GM23248 (cell line): Measurements from ENCODE around the gene TNP2. TPM values are rescaled to one million over a fixed set of nuclear protein-coding genes. Genes with fewer than 3 reads are reported as not detected.

Experiments
- DNase-seq: peaks from one replicate; pipeline ENCODE4 v3.0.0-alpha.2; 2015
- H2AFZ ChIP-seq: fragments of 200-600 bp; sonication (generic); 2 replicates; pipeline ENCODE4 v1.6.1; 2016; ENCODE audit warnings: antibody characterized with exemption
- H3F3A ChIP-seq: fragments of 200-600 bp; sonication (generic); 2 replicates; pipeline ENCODE4 v1.6.1; 2016; ENCODE audit warnings: mild to moderate bottlenecking, antibody characterized with exemption, mixed run types; ENCODE audit not compliant: insufficient read depth
- H3K27ac ChIP-seq: fragments of 200-600 bp; sonication (generic); 2 replicates; pipeline ENCODE4 v1.5.1; 2016; ENCODE audit warnings: mild to moderate bottlenecking
- H3K27me3 ChIP-seq: fragments of 200-600 bp; sonication (generic); replicated peaks from 2 replicates; pipeline ENCODE4 v1.6.1; 2016; ENCODE audit warnings: mild to moderate bottlenecking; ENCODE audit not compliant: insufficient read depth
- H3K36me3 ChIP-seq: fragments of 200-600 bp; sonication (generic); 2 replicates; pipeline ENCODE4 v1.6.1; 2016; ENCODE audit warnings: low read depth, mild to moderate bottlenecking
- H3K4me1 ChIP-seq: fragments of 200-600 bp; sonication (generic); 2 replicates; pipeline ENCODE4 v1.6.1; 2016; ENCODE audit warnings: mild to moderate bottlenecking; ENCODE audit not compliant: insufficient read depth
- H3K4me2 ChIP-seq: fragments of 200-600 bp; sonication (generic); one replicate; pipeline ENCODE4 v1.6.1; 2016; ENCODE audit warnings: mild to moderate bottlenecking; ENCODE audit not compliant: unreplicated experiment
- H3K4me3 ChIP-seq: fragments of 200-600 bp; sonication (generic); 2 replicates; pipeline ENCODE4 v1.5.1; 2016; ENCODE audit warnings: mild to moderate bottlenecking
- H3K79me2 ChIP-seq: fragments of 200-600 bp; sonication (generic); 2 replicates; pipeline ENCODE4 v1.6.1; 2016; ENCODE audit warnings: mild to moderate bottlenecking; ENCODE audit not compliant: insufficient read depth
- H3K9ac ChIP-seq: fragments of 200-600 bp; sonication (generic); 2 replicates; pipeline ENCODE4 v1.6.1; 2016; ENCODE audit warnings: mild to moderate bottlenecking
- H3K9me2 ChIP-seq: fragments of 200-600 bp; sonication (generic); 2 replicates; pipeline ENCODE4 v1.6.1; 2016; ENCODE audit warnings: mixed run types, mild to moderate bottlenecking, moderate library complexity; ENCODE audit not compliant: insufficient read depth
- H3K9me3 ChIP-seq: fragments of 200-600 bp; sonication (generic); one replicate; pipeline ENCODE4 v1.6.1; 2017; ENCODE audit warnings: low read depth
- H4K20me1 ChIP-seq: fragments of 200-600 bp; sonication (generic); 2 replicates; pipeline ENCODE4 v1.6.0; 2016; ENCODE audit not compliant: insufficient read depth
- EZH2 ChIP-seq: fragments of 200-600 bp; sonication (generic); IDR thresholded peaks from 2 replicates; pipeline ENCODE4 v1.6.1; 2018; ENCODE audit warnings: antibody characterized with exemption, mild to moderate bottlenecking; ENCODE audit not compliant: insufficient read depth, poor library complexity, severe bottlenecking
- EZH2phosphoT487 ChIP-seq: fragments of 200-600 bp; sonication (generic); IDR thresholded peaks from 2 replicates; pipeline ENCODE4 v1.6.1; 2018; ENCODE audit warnings: antibody characterized with exemption, moderate library complexity, mild to moderate bottlenecking, low read depth; ENCODE audit not compliant: insufficient read depth
- WGBS, 2 experiments: methylation state at CpG; one replicate each; pipeline ENCODE4 v1.1.6; 2015 to 2017; ENCODE audit warnings: low lambda C conversion rate in 2 of 2, low coverage in 1 of 2; ENCODE audit errors: missing lambda C conversion rate in 2 of 2; 5-methylcytosine and 5-hydroxymethylcytosine counted together
- in situ Hi-C: fragments of 300-500 bp; cut with MboI; formaldehyde crosslinking; loops from 2 replicates; pipeline ENCODE4 v1.15.0; 2020
- polyA plus RNA-seq: library from polyadenylated mRNA; unstranded; fragments of >200 nt; fragmentation: Nextera tagmentation; extraction: Ambion mirVana; gene quantifications from 2 replicates; pipeline ENCODE4 v1.2.1, GENCODE V29; 2016
- total RNA-seq: library from RNA; depleted of rRNA; stranded (reverse); fragments of >200 nt; shearing (Covaris generic); gene quantifications from 2 replicates; pipeline ENCODE4 v1.2.3, GENCODE V29; 2014

Gene TNP2
- total and polyA plus RNA-seq, 2 experiments from 2014 or later = not detected

- Histone ChIP-seq H2AFZ (no peak overlapping the region), H4K20me1 (no peaks in the 10 kb centered on the region), H3K4me1 (no peaks in the 10 kb centered on the region), H3K4me2 (no peak overlapping the region), H3K9me2 (no peaks in the 10 kb centered on the region), H3K9ac (no peak overlapping the region), H3K36me3 (no peaks in the 10 kb centered on the region), H3F3A (no peaks in the 10 kb centered on the region), H3K79me2 (no peaks in the 10 kb centered on the region), H3K4me3 (no peak overlapping the region), H3K9me3 (no peaks in the 10 kb centered on the region), H3K27me3 (no peaks in the 10 kb centered on the region; the same call in 1 of the 2 replicates), H3K27ac (no peak overlapping the region)
- TF ChIP-seq EZH2 (no peak), EZH2phosphoT487 (no peak)
- no peak for DNase-seq
- in situ Hi-C loops = no loop called here
- 93 to 94% methylated on average over 2 of the region's 2 CpGs for WGBS, 2 experiments
These were observed 20.1 kb upstream of the TNP2 start for GRCh38 chr16:11289202-11289601.

- Histone ChIP-seq H3K4me3 (no peak overlapping the region), H3K4me1 (no peaks in the 10 kb centered on the region), H3K27me3 (no peaks in the 10 kb centered on the region), H2AFZ (no peak overlapping the region), H3F3A (no peaks in the 10 kb centered on the region), H3K9ac (no peak overlapping the region), H3K9me2 (no peaks in the 10 kb centered on the region), H3K36me3 (no peaks in the 10 kb centered on the region), H3K4me2 (no peak overlapping the region), H4K20me1 (no peaks in the 10 kb centered on the region), H3K79me2 (no peaks in the 10 kb centered on the region), H3K27ac (no peak overlapping the region), H3K9me3 (no peaks in the 10 kb centered on the region)
- TF ChIP-seq EZH2 (no peak), EZH2phosphoT487 (no peak)
- WGBS, 2 experiments = 46 to 55% methylated on average over 2 of the region's 2 CpGs
- DNase-seq = no peak
- in situ Hi-C loops = no loop called here
These were observed 16.7 kb upstream of the TNP2 start for GRCh38 chr16:11285842-11286241.

GRCh38 chr16:11283820-11284248 lies 14.7 kb upstream of the TNP2 start:
- Histone ChIP-seq H3F3A (no peaks in the 10 kb centered on the region), H3K4me2 (no peak overlapping the region), H3K9ac (no peak overlapping the region), H3K9me3 (no peaks in the 10 kb centered on the region), H3K9me2 (no peaks in the 10 kb centered on the region), H2AFZ (no peak overlapping the region), H4K20me1 (no peaks in the 10 kb centered on the region), H3K79me2 (no peaks in the 10 kb centered on the region), H3K27me3 (no peaks in the 10 kb centered on the region), H3K4me1 (no peaks in the 10 kb centered on the region), H3K27ac (no peak overlapping the region), H3K36me3 (no peaks in the 10 kb centered on the region), H3K4me3 (no peak overlapping the region)
- WGBS, 2 experiments = 44 to 46% methylated on average over 4 of the region's 4 CpGs
- TF ChIP-seq EZH2 = no peak
- TF ChIP-seq EZH2phosphoT487 = no peak
- peak; percentile 29 for DNase-seq
- in situ Hi-C loops = no loop called here

- no peaks in the 10 kb centered on the region for H4K20me1 ChIP-seq
- H3K4me2 ChIP-seq = no peak within 1 kb of the TSS
- H3K27ac ChIP-seq = no peak within 1 kb of the TSS
- no peaks in the 10 kb centered on the region for H3K9me3 ChIP-seq
- no peak within 1 kb of the TSS for H2AFZ ChIP-seq
- no peak for DNase-seq
- no peaks in the 10 kb centered on the region for H3F3A ChIP-seq
- H3K4me3 ChIP-seq = no peak within 1 kb of the TSS
- TF ChIP-seq EZH2phosphoT487 (no peak), EZH2 (no peak)
- H3K9ac ChIP-seq = no peak within 1 kb of the TSS
- no peaks in the 10 kb centered on the region for H3K79me2 ChIP-seq
- no peaks in the 10 kb centered on the region for H3K36me3 ChIP-seq
- 77 to 82% methylated on average over 18 to 25 of the region's 25 CpGs for WGBS, 2 experiments
- no peaks in the 10 kb centered on the region for H3K4me1 ChIP-seq
- in situ Hi-C loops = no loop called here
- H3K9me2 ChIP-seq = no peaks in the 10 kb centered on the region
- H3K27me3 ChIP-seq = no peaks in the 10 kb centered on the region
These were observed 11.7 kb upstream of the TNP2 start, which contains the start of gene PRM1 for GRCh38 chr16:11280616-11281522. Gene PRM1 (minus strand): TSS chr16:11281330. CDS start chr16:11281238, 92 bp downstream.
